Cardiac muscle cell (in vitro differentiated cells and primary cell): ENCODE measurements around the gene TMEM135. TPM values are rescaled to one million over a fixed set of nuclear protein-coding genes. Genes with fewer than 3 reads are reported as not detected.
A peak's percentile ranks its signal among the peaks of the same experiment; 100 is the strongest.

Source experiments
- DNase-seq, 2 donors: peaks; one replicate each; pipeline versions ENCODE4 v3.0.0 to v3.0.0-alpha.2; 2010 to 2017; ENCODE audit warnings: low read depth in 1 of 2, low spot score in 1 of 2
- H3K27ac ChIP-seq: fragments of 200-600 bp; sonication (generic); 2 replicates; pipeline ENCODE4 v1.5.1; 2016
- H3K27me3 ChIP-seq: fragments of 200-600 bp; sonication (generic); 2 replicates; pipeline ENCODE4 v1.6.0; 2016; ENCODE audit warnings: control low read depth
- H3K36me3 ChIP-seq: fragments of 200-600 bp; sonication (generic); 2 replicates; pipeline ENCODE4 v1.5.1; 2016; ENCODE audit warnings: control low read depth
- H3K4me1 ChIP-seq: fragments of 200-600 bp; sonication (generic); 2 replicates; pipeline ENCODE4 v1.8.1; 2017; ENCODE audit warnings: low read depth, mild to moderate bottlenecking, mixed run types
- H3K4me3 ChIP-seq: fragments of 200-600 bp; sonication (generic); 2 replicates; pipeline ENCODE4 v1.5.1; 2016; ENCODE audit warnings: mild to moderate bottlenecking
- H3K9me3 ChIP-seq: fragments of 200-600 bp; sonication (generic); 2 replicates; pipeline ENCODE4 v1.5.1; 2017; ENCODE audit warnings: low read depth, mild to moderate bottlenecking, control low read depth
- polyA plus RNA-seq: library from polyadenylated mRNA; unstranded; fragments of >200 nt; fragmentation: Nextera tagmentation; extraction: Ambion mirVana; gene quantifications from 2 replicates; pipeline ENCODE4 v1.2.1, GENCODE V29; 2016
- total RNA-seq: library from RNA; depleted of rRNA; stranded (reverse); fragments of >200 nt; gene quantifications from 2 replicates; pipeline ENCODE4 v1.2.3, GENCODE V29; 2016
- TF ChIP-seq, protein P1 (sequence below): IDR thresholded peaks from 2 replicates; pipeline ENCODE4 v1.5.1; 2012; ENCODE audit warnings: low read depth, mild to moderate bottlenecking, low read length

Gene TMEM135
- total and polyA plus RNA-seq, 2 experiments from 2014 or later = 25.2 to 28.8 TPM

- H3K9me3 ChIP-seq = no peaks in the 10 kb centered on the region
- no peaks in the 10 kb centered on the region for H3K27me3 ChIP-seq
- H3K4me1 ChIP-seq = no peaks in the 10 kb centered on the region
- TF ChIP-seq, protein P1, sequence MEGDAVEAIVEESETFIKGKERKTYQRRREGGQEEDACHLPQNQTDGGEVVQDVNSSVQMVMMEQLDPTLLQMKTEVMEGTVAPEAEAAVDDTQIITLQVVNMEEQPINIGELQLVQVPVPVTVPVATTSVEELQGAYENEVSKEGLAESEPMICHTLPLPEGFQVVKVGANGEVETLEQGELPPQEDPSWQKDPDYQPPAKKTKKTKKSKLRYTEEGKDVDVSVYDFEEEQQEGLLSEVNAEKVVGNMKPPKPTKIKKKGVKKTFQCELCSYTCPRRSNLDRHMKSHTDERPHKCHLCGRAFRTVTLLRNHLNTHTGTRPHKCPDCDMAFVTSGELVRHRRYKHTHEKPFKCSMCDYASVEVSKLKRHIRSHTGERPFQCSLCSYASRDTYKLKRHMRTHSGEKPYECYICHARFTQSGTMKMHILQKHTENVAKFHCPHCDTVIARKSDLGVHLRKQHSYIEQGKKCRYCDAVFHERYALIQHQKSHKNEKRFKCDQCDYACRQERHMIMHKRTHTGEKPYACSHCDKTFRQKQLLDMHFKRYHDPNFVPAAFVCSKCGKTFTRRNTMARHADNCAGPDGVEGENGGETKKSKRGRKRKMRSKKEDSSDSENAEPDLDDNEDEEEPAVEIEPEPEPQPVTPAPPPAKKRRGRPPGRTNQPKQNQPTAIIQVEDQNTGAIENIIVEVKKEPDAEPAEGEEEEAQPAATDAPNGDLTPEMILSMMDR = no peak
- no peaks in the 10 kb centered on the region for H3K36me3 ChIP-seq
- H3K27ac ChIP-seq = no peak overlapping the region
- no peak for DNase-seq
- H3K4me3 ChIP-seq = no peak overlapping the region
Measured at GRCh38 chr11:87232320-87232719, 194.6 kb downstream of the TMEM135 start.

- Histone ChIP-seq H3K27me3 (no peaks in the 10 kb centered on the region), H3K27ac (no peak overlapping the region), H3K9me3 (no peaks in the 10 kb centered on the region), H3K4me3 (no peak overlapping the region), H3K4me1 (no peaks in the 10 kb centered on the region), H3K36me3 (no peaks in the 10 kb centered on the region)
- DNase-seq = no peak
- TF ChIP-seq, protein P1 = no peak
Measured at GRCh38 chr11:87235366-87235765, 197.6 kb downstream of the TMEM135 start.

GRCh38 chr11:87236368-87236767, 198.6 kb downstream of the TMEM135 start:
- no peak overlapping the region for H3K4me3 ChIP-seq
- H3K36me3 ChIP-seq = no peaks in the 10 kb centered on the region
- no peaks in the 10 kb centered on the region for H3K9me3 ChIP-seq
- no peaks in the 10 kb centered on the region for H3K27me3 ChIP-seq
- DNase-seq = no peak
- TF ChIP-seq, protein P1 = no peak
- H3K4me1 ChIP-seq = no peaks in the 10 kb centered on the region
- no peak overlapping the region for H3K27ac ChIP-seq

DNA sequence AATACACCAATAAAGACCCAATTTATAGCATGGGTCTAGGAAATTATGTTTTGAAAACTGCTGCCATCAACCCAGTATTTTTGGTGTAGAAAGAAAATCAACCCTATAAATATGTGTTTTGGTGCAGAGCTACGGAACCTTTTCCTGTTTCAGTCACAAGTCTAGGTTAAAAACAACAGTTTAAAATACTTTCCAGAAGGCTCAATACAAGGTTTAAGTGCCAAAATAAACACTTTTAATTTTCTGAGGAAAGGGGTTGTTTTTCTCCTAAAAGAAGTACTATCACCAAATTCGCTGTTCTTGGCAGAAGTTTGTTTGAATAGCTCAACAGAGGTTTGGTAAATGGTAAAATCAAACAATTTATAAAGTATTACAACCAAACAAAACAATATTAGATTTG, 201.3 kb downstream of the TMEM135 start:
- peak in 1 of 2 donors; percentile 36 for DNase-seq
- no peaks in the 10 kb centered on the region for H3K36me3 ChIP-seq
- TF ChIP-seq, protein P1 = no peak
- H3K4me3 ChIP-seq = no peak overlapping the region
- no peak overlapping the region for H3K27ac ChIP-seq
- no peaks in the 10 kb centered on the region for H3K4me1 ChIP-seq
- H3K27me3 ChIP-seq = no peaks in the 10 kb centered on the region
- no peaks in the 10 kb centered on the region for H3K9me3 ChIP-seq

GRCh38 chr11:87239531-87239930, 201.8 kb downstream of the TMEM135 start:
- H3K9me3 ChIP-seq = no peaks in the 10 kb centered on the region
- no peak overlapping the region for H3K27ac ChIP-seq
- H3K4me1 ChIP-seq = no peaks in the 10 kb centered on the region
- H3K27me3 ChIP-seq = no peaks in the 10 kb centered on the region
- H3K4me3 ChIP-seq = no peak overlapping the region
- no peak for DNase-seq
- H3K36me3 ChIP-seq = no peaks in the 10 kb centered on the region
- TF ChIP-seq, protein P1 = no peak

GRCh38 chr11:87251560-87251959, 213.8 kb downstream of the TMEM135 start:
- Histone ChIP-seq H3K36me3 (no peaks in the 10 kb centered on the region), H3K27me3 (no peaks in the 10 kb centered on the region), H3K4me1 (no peaks in the 10 kb centered on the region), H3K27ac (no peak overlapping the region), H3K9me3 (no peaks in the 10 kb centered on the region), H3K4me3 (no peak overlapping the region)
- DNase-seq = no peak
- TF ChIP-seq, protein P1 = no peak
